Esophagus muscularis mucosa (tissue), 4 donors: ENCODE results near the gene BRD8.

Experiments
- EP300 ChIP-seq: sonication (generic); formaldehyde crosslinking; IDR thresholded peaks from one replicate; pipeline ENCODE4 v1.6.1; 2017; ENCODE audit warnings: antibody characterized with exemption
- POLR2A ChIP-seq: fragments of 450-650 bp; IDR thresholded peaks from one replicate; pipeline ENCODE4 v1.6.1; 2017; ENCODE audit warnings: antibody characterized with exemption, moderate library complexity, mild to moderate bottlenecking, low read depth
- POLR2AphosphoS5 ChIP-seq, 2 donors: sonication (generic); formaldehyde crosslinking; IDR thresholded peaks; one replicate each; pipeline ENCODE4 v1.6.1; 2017; ENCODE audit warnings: antibody characterized with exemption in 2 of 2
- TF ChIP-seq, protein P1 (sequence below), 3 experiments: fragments of 200-600 bp in 2 of 3; fragments of 450-650 bp in 1 of 3; sonication (generic) in 2 of 3; IDR thresholded peaks; one replicate each; pipeline ENCODE4 v1.5.1; 2017 to 2019; ENCODE audit warnings: antibody characterized with exemption in 3 of 3, mild to moderate bottlenecking in 2 of 3, moderate library complexity in 1 of 3

DNA sequence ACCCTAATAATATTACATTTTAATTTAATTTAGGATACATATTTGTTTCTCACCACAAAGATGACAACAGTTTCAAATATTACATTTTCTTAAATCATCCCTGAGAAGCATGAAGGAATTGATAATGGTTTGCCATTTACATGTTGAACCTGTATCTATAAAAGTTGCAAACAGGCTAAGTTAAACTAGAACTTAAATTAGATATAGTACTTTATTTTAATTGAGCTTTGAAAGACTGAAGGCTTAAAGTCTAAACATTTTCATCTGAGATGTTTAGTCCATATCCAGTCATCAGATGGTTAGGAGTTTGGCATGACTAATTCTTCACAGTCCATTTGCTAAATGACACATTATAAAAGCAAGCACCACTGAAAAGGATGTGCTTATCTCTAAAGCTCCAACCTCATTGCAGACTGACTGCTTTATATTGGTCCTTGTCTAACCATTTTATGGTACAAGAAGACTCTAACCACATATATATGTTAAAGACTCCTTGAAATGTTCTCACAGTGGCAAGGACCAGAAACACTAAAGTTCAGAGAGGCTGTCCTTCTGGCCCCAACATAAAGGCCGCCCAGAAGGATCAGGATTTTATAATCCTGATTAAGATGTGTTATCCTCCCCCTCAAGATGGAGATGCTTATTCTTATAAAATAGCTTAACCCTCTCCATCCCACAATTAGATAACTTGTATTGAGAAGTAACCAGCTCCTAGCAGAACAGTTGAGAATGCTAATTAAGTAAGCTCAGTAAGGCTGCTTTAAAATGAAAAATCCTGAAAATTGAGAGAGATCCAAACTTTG lies 68.8 kb downstream of the BRD8 start:
- TF ChIP-seq EP300 (no peak), POLR2AphosphoS5 (IDR thresholded peaks at IDR 0.05) (no peak), POLR2A (no peak)
- TF ChIP-seq, protein P1, sequence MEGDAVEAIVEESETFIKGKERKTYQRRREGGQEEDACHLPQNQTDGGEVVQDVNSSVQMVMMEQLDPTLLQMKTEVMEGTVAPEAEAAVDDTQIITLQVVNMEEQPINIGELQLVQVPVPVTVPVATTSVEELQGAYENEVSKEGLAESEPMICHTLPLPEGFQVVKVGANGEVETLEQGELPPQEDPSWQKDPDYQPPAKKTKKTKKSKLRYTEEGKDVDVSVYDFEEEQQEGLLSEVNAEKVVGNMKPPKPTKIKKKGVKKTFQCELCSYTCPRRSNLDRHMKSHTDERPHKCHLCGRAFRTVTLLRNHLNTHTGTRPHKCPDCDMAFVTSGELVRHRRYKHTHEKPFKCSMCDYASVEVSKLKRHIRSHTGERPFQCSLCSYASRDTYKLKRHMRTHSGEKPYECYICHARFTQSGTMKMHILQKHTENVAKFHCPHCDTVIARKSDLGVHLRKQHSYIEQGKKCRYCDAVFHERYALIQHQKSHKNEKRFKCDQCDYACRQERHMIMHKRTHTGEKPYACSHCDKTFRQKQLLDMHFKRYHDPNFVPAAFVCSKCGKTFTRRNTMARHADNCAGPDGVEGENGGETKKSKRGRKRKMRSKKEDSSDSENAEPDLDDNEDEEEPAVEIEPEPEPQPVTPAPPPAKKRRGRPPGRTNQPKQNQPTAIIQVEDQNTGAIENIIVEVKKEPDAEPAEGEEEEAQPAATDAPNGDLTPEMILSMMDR (IDR thresholded peaks at IDR 0.05), result no peak
